ENCODE results near the gene ZCCHC8.
"Not testable (repeated sequence)": the region's sequence is repeated elsewhere in the genome, so short reads cannot be mapped to it uniquely, and the experiment has no call there.

ZCCHC8 gene

DNA sequence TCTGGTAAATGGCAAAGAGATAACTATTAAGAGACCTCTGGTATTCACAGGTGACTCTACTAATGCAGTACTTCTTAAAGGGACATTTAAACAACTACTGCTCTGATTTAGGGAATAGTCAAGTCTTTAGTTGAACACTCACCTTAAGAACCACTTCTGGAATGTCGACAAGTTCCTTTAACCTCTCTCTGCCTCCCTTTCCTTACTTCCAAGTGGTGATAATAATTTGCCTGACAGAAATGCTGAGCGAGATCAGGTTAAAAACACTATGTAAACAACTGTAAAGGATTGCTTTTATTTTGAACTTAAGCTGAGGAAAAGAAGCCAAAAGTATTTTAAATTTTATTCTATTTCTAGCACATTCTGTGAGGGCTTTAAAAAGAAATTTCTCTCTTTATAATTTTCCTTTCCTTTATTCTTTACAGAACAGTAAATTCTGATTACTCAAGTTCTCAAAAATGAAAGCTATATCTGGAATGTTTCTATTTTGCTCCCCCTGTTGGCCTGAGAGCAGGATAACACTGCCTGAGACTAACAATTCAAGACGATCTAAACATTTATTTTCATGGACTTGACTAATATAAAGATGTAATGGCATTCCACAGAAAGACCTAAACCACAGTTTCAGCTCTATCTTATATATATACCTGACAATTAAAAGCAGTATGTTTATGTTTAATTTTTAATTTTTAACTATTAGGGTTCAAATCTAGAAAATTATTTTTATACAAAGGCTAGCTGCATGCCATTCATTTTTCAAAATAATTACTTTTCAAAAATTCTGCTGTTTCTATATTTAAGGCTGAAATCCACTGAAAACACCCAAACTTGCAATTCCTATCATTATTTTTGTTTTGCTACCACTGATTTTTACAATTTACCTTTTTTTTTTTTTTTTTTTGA, 29.2 kb downstream of the ZCCHC8 start:
- DNase-seq (ENCODE audit: low read depth in 2 of 2): no peak

DNA sequence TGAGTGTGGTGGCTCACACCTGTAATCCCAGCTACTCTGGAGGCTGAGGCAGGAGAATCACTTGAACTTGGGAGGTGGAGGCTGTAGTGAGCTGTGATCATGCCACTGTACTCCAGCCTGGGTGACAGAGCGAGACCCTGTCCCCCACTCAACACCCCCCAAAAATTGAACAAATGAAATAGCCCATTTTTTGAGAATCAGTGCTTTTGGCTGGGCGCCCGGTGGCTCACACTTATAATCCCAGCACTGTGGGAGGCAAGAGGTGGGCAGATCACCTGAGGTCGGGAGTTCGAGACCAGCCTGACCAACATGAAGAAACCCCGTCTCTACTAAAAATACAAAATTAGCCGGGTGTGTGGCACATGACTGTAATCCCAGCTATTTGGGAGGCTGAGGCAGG, 30.2 kb downstream of the ZCCHC8 start:
- DNase-seq (ENCODE audit: low read depth in 2 of 2): not testable (repeated sequence)

- not testable (repeated sequence) for DNase-seq (ENCODE audit: low read depth in 2 of 2)
Measured at GRCh38 chr12:122469856-122470255, 30.9 kb downstream of the ZCCHC8 start.

DNA sequence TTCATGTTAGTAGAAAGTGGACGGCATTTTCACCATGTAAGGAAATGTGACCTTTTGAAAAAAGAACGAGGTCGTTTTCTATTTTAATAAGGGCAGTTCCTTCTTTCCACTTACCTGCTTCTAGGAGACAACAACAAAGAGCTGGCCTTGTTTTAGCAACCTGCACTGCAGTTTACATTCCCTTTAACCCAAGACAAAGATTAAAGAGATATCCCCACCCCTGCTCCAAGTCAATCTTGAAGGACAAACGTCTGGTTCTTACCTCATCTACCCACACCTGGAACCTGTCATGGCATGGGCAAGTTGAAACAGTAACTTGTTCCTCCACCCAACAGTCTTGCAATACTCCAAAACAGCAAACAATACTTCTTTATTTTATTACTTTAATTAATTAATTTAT, 32.7 kb downstream of the ZCCHC8 start:
- no peak for DNase-seq (ENCODE audit: low read depth in 2 of 2)

- not testable (repeated sequence) for DNase-seq (ENCODE audit: low read depth in 2 of 2)
Measured at GRCh38 chr12:122464317-122465042, 36.3 kb downstream of the ZCCHC8 start.

- no peak for DNase-seq (ENCODE audit: low read depth in 2 of 2)
Measured at GRCh38 chr12:122460641-122461040, 40.1 kb downstream of the ZCCHC8 start.

DNA sequence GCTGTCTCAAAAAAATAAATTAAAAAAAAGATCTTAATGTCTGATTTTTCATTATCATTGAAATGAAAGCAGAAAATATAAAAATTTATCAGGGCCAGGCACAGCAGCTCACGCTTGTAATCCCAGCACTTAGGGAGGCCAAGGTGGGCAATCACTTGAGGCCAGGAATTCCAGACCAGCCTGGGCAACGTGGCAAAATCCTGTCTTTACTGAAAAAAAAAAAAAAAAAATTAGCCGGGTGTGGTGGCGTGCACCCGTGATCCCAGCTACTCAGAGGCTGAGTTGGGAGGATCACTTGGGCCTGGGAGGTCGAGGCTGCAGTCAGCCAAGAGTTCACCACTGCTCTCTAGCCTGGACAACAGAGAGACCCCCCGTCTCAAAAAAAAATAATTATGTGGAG, 40.7 kb downstream of the ZCCHC8 start:
- DNase-seq (ENCODE audit: low read depth in 2 of 2): no peak

GRCh38 chr12:122459211-122459610, 41.5 kb downstream of the ZCCHC8 start:
- DNase-seq (ENCODE audit: low read depth in 2 of 2): no peak

- DNase-seq (ENCODE audit: low read depth in 2 of 2): no peak
Measured at GRCh38 chr12:122458105-122459035, 42.4 kb downstream of the ZCCHC8 start.

GRCh38 chr12:122457627-122458026, 43.1 kb downstream of the ZCCHC8 start:
- DNase-seq (ENCODE audit: low read depth in 2 of 2): no peak

- DNase-seq (ENCODE audit: low read depth in 2 of 2): no peak
Measured at GRCh38 chr12:122454739-122455138, 46.0 kb downstream of the ZCCHC8 start.

DNA sequence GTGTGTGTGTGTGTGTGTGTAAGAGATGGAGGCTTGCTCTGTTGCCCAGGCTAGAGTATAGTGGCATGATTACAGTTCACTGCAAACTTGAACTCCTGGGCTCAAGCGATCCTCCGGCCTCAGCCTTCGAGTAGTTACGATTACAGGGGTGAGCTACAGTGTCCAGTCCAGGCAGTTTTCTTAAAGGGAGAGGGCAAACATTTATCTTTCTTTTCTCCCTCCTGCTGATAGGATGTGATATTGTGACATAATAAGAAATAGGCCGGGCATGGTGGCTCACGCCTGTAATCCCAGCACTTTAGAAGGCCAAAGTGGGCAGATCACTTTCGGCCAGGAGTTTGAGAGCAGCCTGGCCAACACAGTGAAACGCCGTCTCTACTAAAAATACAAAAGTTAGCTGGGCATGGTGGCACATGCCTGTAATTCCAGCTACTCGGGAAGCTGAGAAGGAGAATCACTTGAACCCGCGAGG, 46.4 kb downstream of the ZCCHC8 start:
- no peak for DNase-seq (ENCODE audit: low read depth in 2 of 2)

DNA sequence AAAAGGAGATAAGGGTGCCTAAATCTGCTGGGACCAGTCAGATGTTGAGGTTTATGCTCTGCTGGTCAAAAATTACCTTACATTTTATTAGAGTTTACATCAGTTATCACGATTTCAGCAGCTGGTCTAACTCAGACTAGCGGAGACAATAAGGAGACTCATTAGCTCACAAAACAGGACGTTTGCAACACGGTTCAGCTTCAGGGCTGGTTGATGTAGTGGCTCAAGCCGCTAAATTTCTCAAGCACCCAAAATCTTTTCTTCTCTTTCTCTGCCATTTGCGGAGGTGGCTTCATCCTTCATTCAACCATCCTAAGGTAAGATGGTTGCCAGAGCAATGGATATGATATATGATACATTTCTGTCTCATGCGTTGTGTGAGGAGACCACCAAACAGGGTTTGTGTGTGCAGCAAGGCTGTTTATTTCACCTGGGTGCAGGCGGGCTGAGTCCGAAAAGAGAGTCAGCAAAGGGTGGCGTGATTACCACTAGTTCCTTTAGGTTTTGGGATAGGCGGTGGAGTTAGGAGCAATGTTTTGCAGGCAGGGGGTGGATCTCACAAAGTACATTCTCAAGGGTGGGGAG, 47.9 kb downstream of the ZCCHC8 start:
- DNase-seq (ENCODE audit: low read depth in 2 of 2): no peak

GRCh38 chr12:122449317-122449716, 51.4 kb downstream of the ZCCHC8 start:
- DNase-seq (ENCODE audit: low read depth in 2 of 2): no peak

- DNase-seq (ENCODE audit: low read depth in 2 of 2): not testable (repeated sequence)
Measured at GRCh38 chr12:122447825-122448224, 52.9 kb downstream of the ZCCHC8 start.

DNA sequence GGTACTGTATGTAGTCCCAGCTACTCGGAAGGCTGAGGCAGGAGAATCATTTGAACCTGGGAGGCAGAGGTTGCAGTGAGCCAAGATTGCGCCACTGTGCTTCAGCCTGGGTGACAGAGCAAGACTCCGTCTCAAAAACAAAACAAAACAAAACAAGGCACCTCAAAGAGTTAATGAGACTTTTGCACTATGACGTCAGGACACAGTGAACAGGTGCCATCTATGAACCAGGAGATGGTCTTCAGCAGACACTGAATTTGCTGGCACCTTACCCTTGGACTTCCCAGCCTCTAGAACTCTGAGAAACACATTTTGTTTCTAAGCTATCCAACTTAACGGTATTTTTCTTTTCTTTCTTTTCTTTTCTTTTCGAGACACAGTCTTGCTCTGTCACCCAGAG, 54.3 kb downstream of the ZCCHC8 start:
- DNase-seq (ENCODE audit: low read depth in 2 of 2): not testable (repeated sequence)

DNA sequence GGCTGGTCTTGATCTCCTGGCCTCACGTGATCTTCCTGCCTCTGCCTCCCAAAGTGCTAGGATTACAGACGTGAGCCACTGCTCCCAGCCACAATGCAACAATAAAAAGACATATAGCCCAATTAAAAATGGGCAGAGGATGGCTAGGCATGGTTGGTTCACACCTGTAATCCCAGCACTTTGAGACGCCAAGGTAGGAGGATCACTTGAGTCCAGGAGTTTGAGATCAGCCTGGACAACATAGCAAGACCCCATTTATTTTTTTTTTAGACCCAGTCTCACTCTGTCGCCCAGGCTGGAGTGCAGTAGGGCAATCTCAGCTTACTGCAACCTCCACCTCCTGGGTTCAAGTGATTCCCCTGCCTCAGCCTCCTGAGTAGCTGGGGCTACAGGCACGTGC, 56.7 kb downstream of the ZCCHC8 start:
- DNase-seq (ENCODE audit: low read depth in 2 of 2): not testable (repeated sequence)

DNA sequence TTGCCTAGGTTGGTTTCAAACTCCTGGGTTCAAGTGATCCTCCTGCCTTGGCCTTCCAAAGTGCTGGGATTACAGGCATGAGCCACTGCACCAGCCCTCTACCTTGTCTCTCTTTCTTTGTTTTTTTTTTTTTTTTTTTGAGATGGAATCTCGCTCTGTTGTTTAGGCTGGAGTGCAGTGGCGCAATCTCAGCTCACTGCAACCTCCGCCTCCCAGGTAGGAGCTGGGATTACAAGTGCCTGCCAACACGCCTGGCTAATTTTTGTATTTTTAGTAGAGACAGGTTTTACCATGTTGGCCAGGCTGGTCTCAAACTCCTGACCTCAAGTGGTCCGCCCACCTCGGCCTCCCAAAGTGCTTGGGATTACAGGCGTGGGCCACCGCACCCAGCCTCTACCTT, 61.9 kb downstream of the ZCCHC8 start:
- not testable (repeated sequence) for DNase-seq (ENCODE audit: low read depth in 2 of 2)

DNA sequence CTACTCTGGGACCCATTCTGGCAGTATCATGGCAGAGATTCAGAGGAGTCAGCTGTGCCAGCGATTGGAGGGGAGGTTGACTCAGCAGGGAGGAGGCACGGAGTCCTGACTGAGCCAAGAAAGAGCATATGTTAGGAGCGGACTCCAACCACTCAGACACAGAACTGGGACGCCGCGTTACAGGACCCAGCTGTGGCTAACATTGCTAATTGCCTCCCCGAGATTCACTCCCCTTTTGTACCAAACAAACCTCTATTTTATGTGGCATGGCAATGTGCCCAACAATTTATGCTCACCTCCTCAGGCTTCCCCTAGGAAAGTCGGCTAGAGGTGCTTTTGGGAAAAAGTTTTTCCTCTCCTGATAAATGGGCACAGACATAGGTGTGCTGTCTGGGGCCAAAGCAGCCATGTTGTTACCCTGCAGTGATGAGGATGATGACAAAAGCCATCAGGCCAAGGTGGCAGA, 63.0 kb downstream of the ZCCHC8 start:
- no peak for DNase-seq (ENCODE audit: low read depth in 2 of 2)

DNA sequence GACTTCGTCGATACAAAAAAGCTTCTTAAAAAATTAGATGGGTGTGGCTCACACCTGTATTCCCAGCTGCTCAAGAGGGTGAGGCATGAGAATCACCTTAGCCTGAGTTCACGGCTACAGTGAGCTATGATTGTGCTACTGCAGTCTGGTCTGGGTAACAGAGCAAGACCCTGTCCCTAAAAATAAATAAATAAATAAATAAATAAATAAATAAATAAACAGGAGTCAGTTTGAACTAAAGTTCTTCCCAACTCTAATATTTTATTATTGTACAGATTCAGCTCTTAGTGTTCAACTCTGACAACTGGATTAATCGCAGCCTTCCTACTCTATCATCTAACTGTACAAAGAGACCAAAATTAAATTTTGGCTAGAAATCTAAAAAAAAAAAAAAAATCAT, 65.5 kb downstream of the ZCCHC8 start:
- no peak for DNase-seq (ENCODE audit: low read depth in 2 of 2)

GRCh38 chr12:122429043-122429442, 71.7 kb downstream of the ZCCHC8 start:
- not testable (repeated sequence) for DNase-seq (ENCODE audit: low read depth in 2 of 2)

Measured in stimulated activated CD8-positive, alpha-beta memory T cell treated with anti-CD3 and anti-CD28 coated beads, Interleukin-15, amount 100 ng/mL, for 4 hours (primary cell).